ENCODE measurements around the gene AK1. TPM values are rescaled to one million over a fixed set of nuclear protein-coding genes. Genes with fewer than 3 reads are reported as not detected.
A peak's percentile ranks its signal among the peaks of the same experiment; 100 is the strongest.

Gene AK1
- total and polyA plus RNA-seq, 9 of the 15 experiments (the other 6 are each of a cell fraction or from before 2014, with no cell fraction given), result 10.1 to 71.8 (median 39.0) TPM

DNA sequence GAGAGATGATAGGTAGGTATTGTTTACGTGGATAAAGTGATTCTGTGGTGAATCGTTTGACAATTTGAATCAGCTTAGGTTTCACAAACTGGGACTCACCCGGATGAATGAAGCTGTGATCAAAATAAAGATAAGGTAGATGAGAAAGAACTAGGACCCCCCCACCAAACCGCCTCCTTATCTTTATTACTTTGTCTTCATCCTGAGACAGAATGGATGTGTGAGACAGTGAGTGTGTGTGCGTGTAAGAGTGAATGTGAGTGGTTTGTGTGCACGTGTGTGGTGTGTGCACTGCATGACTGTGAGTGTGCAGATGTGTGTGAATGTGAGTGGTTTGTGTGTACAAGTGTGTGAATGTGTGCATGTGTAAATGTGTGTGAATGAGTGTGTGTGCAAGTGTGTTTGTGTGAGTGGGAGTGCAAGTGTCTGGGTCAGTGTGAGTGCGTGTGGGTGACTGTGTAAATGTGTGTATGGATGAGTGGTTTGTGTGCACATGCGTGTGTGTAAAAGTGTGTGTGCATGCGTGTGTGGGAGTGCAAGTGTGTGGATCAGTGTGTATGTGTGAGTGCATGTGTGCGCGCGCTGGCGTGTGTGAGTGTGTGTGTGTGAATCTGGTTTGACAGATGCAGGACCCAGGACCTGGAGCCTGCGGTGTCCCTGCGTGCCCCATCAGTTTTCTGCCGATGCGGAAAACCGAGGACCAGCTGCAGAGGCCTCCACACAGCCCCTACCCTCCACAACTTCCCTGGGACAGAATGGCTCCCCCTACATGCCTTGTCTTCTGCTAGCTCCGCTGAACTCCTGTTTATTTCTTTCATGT is 11.6 kb downstream of the AK1 start (continued):
- TF ChIP-seq, protein P1, sequence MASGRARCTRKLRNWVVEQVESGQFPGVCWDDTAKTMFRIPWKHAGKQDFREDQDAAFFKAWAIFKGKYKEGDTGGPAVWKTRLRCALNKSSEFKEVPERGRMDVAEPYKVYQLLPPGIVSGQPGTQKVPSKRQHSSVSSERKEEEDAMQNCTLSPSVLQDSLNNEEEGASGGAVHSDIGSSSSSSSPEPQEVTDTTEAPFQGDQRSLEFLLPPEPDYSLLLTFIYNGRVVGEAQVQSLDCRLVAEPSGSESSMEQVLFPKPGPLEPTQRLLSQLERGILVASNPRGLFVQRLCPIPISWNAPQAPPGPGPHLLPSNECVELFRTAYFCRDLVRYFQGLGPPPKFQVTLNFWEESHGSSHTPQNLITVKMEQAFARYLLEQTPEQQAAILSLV (tag; IDR thresholded peaks at IDR 0.05), result peak; percentile 70; the same call in 1 of the 2 replicates
- TF ChIP-seq TAL1 (IDR thresholded peaks at IDR 0.05), result peak; percentile 16; the same call in 1 of the 2 replicates
- peak; percentile 96 for TF ChIP-seq ELF4 (CRISPR knock-in tag; IDR thresholded peaks at IDR 0.05)
- peak; percentile 59 for TF ChIP-seq ARHGAP35 (IDR thresholded peaks at IDR 0.05; ENCODE audit: partially characterized antibody)
- no peak for TF ChIP-seq NELFE (IDR thresholded peaks at IDR 0.05; ENCODE audit: insufficient read depth, insufficient read length)
- 0 out of 2 replicates have a peak, but pooled peaks have one; percentile 42 for TF ChIP-seq BACH1 (tag; IDR thresholded peaks at IDR 0.05)
- TF ChIP-seq SMARCC2 (IDR thresholded peaks at IDR 0.05; ENCODE audit: low read depth), result no peak
- TF ChIP-seq RAD21 (CRISPR knock-in tag; conservative IDR thresholded peaks at IDR 0.05 in 1 of 2, IDR thresholded peaks at IDR 0.05 in 1 of 2), result no peak
- TF ChIP-seq, protein P2, sequence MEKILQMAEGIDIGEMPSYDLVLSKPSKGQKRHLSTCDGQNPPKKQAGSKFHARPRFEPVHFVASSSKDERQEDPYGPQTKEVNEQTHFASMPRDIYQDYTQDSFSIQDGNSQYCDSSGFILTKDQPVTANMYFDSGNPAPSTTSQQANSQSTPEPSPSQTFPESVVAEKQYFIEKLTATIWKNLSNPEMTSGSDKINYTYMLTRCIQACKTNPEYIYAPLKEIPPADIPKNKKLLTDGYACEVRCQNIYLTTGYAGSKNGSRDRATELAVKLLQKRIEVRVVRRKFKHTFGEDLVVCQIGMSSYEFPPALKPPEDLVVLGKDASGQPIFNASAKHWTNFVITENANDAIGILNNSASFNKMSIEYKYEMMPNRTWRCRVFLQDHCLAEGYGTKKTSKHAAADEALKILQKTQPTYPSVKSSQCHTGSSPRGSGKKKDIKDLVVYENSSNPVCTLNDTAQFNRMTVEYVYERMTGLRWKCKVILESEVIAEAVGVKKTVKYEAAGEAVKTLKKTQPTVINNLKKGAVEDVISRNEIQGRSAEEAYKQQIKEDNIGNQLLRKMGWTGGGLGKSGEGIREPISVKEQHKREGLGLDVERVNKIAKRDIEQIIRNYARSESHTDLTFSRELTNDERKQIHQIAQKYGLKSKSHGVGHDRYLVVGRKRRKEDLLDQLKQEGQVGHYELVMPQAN (IDR thresholded peaks at IDR 0.05; ENCODE audit: borderline replicate concordance), result 0 out of 2 replicates have a peak, but pooled peaks have one; percentile 42
- TF ChIP-seq, protein P3, sequence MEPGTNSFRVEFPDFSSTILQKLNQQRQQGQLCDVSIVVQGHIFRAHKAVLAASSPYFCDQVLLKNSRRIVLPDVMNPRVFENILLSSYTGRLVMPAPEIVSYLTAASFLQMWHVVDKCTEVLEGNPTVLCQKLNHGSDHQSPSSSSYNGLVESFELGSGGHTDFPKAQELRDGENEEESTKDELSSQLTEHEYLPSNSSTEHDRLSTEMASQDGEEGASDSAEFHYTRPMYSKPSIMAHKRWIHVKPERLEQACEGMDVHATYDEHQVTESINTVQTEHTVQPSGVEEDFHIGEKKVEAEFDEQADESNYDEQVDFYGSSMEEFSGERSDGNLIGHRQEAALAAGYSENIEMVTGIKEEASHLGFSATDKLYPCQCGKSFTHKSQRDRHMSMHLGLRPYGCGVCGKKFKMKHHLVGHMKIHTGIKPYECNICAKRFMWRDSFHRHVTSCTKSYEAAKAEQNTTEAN (CRISPR knock-in tag; IDR thresholded peaks at IDR 0.05), result peak; percentile 99
- no peak for TF ChIP-seq SRSF3 (IDR thresholded peaks at IDR 0.05; ENCODE audit: insufficient read depth, low read length)
- no peak for TF ChIP-seq ZFP36 (IDR thresholded peaks at IDR 0.05; ENCODE audit: low read depth, low read length, partially characterized antibody)
- TF ChIP-seq, protein P4, sequence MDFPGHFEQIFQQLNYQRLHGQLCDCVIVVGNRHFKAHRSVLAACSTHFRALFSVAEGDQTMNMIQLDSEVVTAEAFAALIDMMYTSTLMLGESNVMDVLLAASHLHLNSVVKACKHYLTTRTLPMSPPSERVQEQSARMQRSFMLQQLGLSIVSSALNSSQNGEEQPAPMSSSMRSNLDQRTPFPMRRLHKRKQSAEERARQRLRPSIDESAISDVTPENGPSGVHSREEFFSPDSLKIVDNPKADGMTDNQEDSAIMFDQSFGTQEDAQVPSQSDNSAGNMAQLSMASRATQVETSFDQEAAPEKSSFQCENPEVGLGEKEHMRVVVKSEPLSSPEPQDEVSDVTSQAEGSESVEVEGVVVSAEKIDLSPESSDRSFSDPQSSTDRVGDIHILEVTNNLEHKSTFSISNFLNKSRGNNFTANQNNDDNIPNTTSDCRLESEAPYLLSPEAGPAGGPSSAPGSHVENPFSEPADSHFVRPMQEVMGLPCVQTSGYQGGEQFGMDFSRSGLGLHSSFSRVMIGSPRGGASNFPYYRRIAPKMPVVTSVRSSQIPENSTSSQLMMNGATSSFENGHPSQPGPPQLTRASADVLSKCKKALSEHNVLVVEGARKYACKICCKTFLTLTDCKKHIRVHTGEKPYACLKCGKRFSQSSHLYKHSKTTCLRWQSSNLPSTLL (IDR thresholded peaks at IDR 0.05), result peak; percentile 73
- peak; percentile 40 for TF ChIP-seq NCOA4 (IDR thresholded peaks at IDR 0.05; ENCODE audit: partially characterized antibody)
- TF ChIP-seq ZEB2 (IDR thresholded peaks at IDR 0.05), result no peak
- 0 out of 2 replicates have a peak, but pooled peaks have one; percentile 23 for TF ChIP-seq ZKSCAN8 (CRISPR knock-in tag; IDR thresholded peaks at IDR 0.05)
- no peak for TF ChIP-seq KDM1A (IDR thresholded peaks at IDR 0.05)
- no peak for TF ChIP-seq PCBP1 (IDR thresholded peaks at IDR 0.05; ENCODE audit: low read depth, low read length, poor library complexity, severe bottlenecking)
- 0 out of 2 replicates have a peak, but pooled peaks have one; percentile 32 for TF ChIP-seq ZNF239 (CRISPR knock-in tag; IDR thresholded peaks at IDR 0.05)
- TF ChIP-seq ZNF197 (CRISPR knock-in tag; IDR thresholded peaks at IDR 0.05; ENCODE audit: low read depth), result peak; percentile 80; the same call in 1 of the 2 replicates
